Measurements from ENCODE around the gene ZCRB1.

The ZCRB1 gene

DNA sequence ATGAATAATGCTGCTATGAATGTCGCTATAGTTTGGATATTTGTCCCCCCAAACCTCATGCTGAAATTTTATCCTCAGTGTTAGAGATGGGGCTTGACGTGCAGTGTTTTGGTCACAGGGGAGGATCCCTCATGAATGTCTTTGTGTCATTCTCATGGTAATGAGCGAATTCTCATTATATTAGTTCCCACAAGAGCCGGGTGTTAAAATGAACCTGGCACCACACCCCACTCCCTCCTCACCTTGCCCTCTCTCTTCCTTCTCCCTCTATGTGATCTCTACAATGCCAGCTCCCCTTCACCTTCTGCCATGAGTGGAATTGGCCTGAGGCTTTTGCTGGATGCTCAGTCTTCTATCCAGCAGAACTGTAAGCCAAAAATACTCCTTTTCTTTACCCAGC lies 50.4 kb downstream of the ZCRB1 start:
- no peak for DNase-seq

DNA sequence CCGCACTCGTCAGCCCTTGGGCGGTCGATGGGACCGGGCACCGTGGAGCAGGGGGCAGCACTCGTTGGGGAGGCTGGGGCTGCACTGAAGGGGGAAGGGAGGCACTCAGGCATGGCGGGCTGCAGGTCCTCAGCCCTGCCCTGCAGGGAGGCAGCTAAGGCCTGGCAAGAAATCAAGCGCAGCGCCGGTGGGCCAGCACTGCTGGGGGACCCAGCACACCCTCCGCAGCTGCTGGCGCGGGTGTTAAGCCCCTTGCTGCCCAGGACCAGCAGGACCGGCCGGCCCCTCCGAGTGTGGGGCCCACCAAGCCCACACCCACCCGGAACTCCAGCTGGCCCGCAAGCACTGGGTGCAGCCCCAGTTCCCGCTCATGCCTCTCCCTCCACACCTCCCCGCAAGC lies 52.2 kb downstream of the ZCRB1 start:
- no peak for DNase-seq

DNA sequence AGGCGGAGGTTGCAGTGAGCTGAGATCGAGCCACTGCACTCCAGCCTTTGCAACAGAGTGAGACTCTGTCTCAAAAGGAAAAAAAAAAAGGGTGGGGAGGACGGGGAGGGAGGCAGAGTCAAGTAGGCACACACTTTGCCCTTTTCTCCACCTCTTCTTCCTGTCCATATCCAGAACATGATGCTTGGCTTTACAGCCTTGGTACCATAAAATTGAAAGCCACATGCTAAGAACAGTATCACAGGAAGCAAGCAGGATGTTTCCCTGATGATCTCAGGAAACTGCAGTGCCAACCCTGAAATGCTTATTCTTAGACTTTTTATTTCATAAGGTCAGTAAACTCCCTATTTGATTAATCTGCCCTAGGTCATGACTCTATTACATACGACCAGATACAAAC lies 55.3 kb downstream of the ZCRB1 start:
- no peak for DNase-seq

DNA sequence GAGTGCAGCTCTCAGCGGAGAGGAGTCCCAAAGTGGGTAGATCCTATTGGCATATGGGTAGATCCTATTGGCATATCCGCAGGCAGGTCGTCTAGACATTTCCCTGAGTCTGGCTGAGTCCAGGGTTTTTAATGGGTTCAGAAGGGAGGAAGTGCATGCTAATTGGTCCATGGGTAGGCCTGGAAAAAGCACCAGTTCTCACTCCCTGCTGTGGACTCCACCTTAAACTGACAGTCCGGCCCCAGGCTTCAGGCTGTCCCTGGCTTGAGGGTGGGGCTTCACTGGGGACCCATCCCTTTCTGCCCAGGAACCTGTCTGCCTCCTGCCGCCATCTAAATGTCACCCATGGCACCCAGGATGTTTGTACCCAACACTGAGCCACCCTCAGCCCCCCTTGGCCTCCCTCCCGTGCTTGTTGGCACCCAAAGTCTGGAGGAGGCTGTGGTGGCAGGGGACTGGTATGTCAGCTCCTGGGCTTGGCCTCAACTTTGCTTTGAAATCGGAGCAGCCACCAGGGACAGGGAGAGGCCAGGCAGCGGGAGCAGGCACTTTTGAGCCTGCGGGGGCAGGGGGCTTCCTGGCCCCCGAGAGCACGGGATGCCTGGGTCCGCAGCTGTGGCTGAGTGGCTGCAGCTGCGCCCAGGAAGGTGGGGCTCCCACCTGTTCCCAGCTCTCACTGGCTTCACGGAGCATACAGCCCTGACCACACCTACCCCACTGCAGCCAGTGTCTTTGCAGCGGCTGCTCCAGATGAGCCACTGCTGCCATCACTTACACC lies 58.3 kb downstream of the ZCRB1 start:
- DNase-seq = no peak

DNA sequence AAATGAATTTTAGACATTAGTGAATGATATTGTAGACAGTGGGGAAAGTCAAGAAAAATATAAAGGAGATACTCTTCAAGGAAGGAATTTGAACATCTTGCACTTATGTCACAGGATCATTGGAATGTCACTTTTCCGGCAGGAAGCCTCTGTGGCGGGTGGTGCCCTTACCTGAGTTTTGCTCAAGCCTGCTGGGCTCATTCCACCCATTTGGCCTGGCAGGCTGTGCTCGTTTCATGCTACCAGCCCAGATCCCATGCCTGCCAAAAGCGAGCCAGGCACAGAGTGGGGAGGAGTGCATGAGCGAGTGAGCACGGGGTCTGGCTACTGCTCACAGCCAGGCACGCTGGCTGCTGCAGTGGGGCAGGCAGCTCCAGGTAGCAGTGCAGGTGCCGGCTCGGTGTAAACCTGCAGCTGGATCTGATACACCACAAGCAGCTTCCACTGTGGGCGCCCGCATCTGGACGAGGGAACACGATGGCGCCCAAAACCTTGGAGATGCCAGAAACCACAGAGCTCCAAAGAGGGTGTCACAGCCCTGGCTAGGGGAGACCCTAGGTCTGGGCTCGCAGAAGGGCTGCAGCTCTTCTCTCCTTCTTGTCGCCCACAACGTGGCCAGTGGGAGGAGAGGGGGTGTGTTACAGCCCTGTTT lies 59.2 kb downstream of the ZCRB1 start:
- no peak for DNase-seq

DNA sequence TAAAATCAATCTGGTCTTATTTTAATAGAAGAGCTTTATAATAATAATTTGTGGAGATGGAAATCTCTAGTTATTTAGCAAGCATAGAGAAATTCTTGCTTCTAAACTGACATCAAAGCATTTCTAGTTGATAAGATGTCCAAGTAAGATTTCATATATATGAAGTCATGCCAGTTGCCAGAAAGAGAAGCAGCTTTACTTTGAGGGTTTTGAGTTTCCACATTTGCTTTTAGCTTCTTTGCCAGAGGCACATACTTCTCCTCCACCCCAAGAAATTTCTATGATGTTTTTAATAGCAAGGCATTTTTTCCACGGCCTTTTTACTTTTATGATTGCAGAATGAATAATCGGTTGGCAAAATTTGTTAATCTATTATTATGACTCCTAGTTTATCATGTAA lies 63.6 kb downstream of the ZCRB1 start:
- DNase-seq = no peak
